Measurements from ENCODE around the gene PTN.

Gene PTN

GRCh38 chr7:137325927-137326326 is 17.6 kb downstream of the PTN start:
- H3K27me3 ChIP-seq (ENCODE audit: insufficient read depth, low read length, poor library complexity, severe bottlenecking): no peaks in the 10 kb centered on the region
- H4K20me1 ChIP-seq (ENCODE audit: insufficient read depth, low read length, poor library complexity, severe bottlenecking): no peaks in the 10 kb centered on the region
- no peaks in the 10 kb centered on the region for H3K36me3 ChIP-seq (ENCODE audit: insufficient read depth, low read length)
- no peak overlapping the region for H2AFZ ChIP-seq (ENCODE audit: low read length)
- H3F3A ChIP-seq (ENCODE audit: low read depth): no peaks in the 10 kb centered on the region
- H3K4me2 ChIP-seq (ENCODE audit: low read depth, low read length, poor library complexity, severe bottlenecking): no peak overlapping the region
- no peak overlapping the region for H3K4me3 ChIP-seq (ENCODE audit: low read length, poor library complexity, severe bottlenecking)
- no peaks in the 10 kb centered on the region for H3K9me3 ChIP-seq (ENCODE audit: insufficient read depth, low read depth, low read length)
- TF ChIP-seq CTCF (conservative IDR thresholded peaks at IDR 0.05; ENCODE audit: low read length) (no peak), EZH2phosphoT487 (IDR thresholded peaks at IDR 0.05; ENCODE audit: borderline replicate concordance) (no peak)
- H3K79me2 ChIP-seq (ENCODE audit: insufficient read depth, low read length): no peaks in the 10 kb centered on the region
- H3K4me1 ChIP-seq (ENCODE audit: insufficient read depth, low read length, poor library complexity, severe bottlenecking): no peaks in the 10 kb centered on the region
- no peak overlapping the region for H3K9ac ChIP-seq (ENCODE audit: low read depth, low read length, poor library complexity, severe bottlenecking)
- no peaks in the 10 kb centered on the region for H3K9me2 ChIP-seq (replicated peaks; ENCODE audit: low read depth, low read length)

- Histone ChIP-seq H3K9ac (ENCODE audit: low read depth, low read length, poor library complexity, severe bottlenecking) (no peak overlapping the region), H3K27me3 (ENCODE audit: insufficient read depth, low read length, poor library complexity, severe bottlenecking) (no peaks in the 10 kb centered on the region), H3K4me3 (ENCODE audit: low read length, poor library complexity, severe bottlenecking) (no peak overlapping the region), H3F3A (ENCODE audit: low read depth) (no peaks in the 10 kb centered on the region), H2AFZ (ENCODE audit: low read length) (no peak overlapping the region), H3K36me3 (ENCODE audit: insufficient read depth, low read length) (no peaks in the 10 kb centered on the region), H3K79me2 (ENCODE audit: insufficient read depth, low read length) (no peaks in the 10 kb centered on the region), H3K9me2 (replicated peaks; ENCODE audit: low read depth, low read length) (no peaks in the 10 kb centered on the region), H3K4me2 (ENCODE audit: low read depth, low read length, poor library complexity, severe bottlenecking) (no peak overlapping the region), H3K4me1 (ENCODE audit: insufficient read depth, low read length, poor library complexity, severe bottlenecking) (no peaks in the 10 kb centered on the region), H4K20me1 (ENCODE audit: insufficient read depth, low read length, poor library complexity, severe bottlenecking) (no peaks in the 10 kb centered on the region), H3K9me3 (ENCODE audit: insufficient read depth, low read depth, low read length) (no peaks in the 10 kb centered on the region)
- no peak for TF ChIP-seq CTCF (conservative IDR thresholded peaks at IDR 0.05; ENCODE audit: low read length)
- no peak for TF ChIP-seq EZH2phosphoT487 (IDR thresholded peaks at IDR 0.05; ENCODE audit: borderline replicate concordance)
Observed at GRCh38 chr7:137324796-137325696, 18.5 kb downstream of the PTN start.

GRCh38 chr7:137316648-137317353 is 26.7 kb downstream of the PTN start:
- H3K9me2 ChIP-seq (replicated peaks; ENCODE audit: low read depth, low read length): no peaks in the 10 kb centered on the region
- H2AFZ ChIP-seq (ENCODE audit: low read length): no peak overlapping the region

More at GRCh38 chr7:137316648-137317353, 26.7 kb downstream of the PTN start:
- Histone ChIP-seq H3K4me3 (ENCODE audit: low read length, poor library complexity, severe bottlenecking) (no peak overlapping the region), H3K79me2 (ENCODE audit: insufficient read depth, low read length) (no peaks in the 10 kb centered on the region), H3K4me1 (ENCODE audit: insufficient read depth, low read length, poor library complexity, severe bottlenecking) (no peaks in the 10 kb centered on the region), H3K4me2 (ENCODE audit: low read depth, low read length, poor library complexity, severe bottlenecking) (no peak overlapping the region), H3K36me3 (ENCODE audit: insufficient read depth, low read length) (no peaks in the 10 kb centered on the region), H3K9ac (ENCODE audit: low read depth, low read length, poor library complexity, severe bottlenecking) (no peak overlapping the region), H3K27me3 (ENCODE audit: insufficient read depth, low read length, poor library complexity, severe bottlenecking) (no peaks in the 10 kb centered on the region), H3K9me3 (ENCODE audit: insufficient read depth, low read depth, low read length) (no peaks in the 10 kb centered on the region; the same call in 1 of the 2 replicates), H4K20me1 (ENCODE audit: insufficient read depth, low read length, poor library complexity, severe bottlenecking) (no peaks in the 10 kb centered on the region), H3F3A (ENCODE audit: low read depth) (no peaks in the 10 kb centered on the region)
- TF ChIP-seq EZH2phosphoT487 (IDR thresholded peaks at IDR 0.05; ENCODE audit: borderline replicate concordance): no peak
- TF ChIP-seq CTCF (conservative IDR thresholded peaks at IDR 0.05; ENCODE audit: low read length): no peak
